GM19099 (cell line): ENCODE results near the gene HSPA9.

Experiments used
- POLR2A ChIP-seq: IDR thresholded peaks from 3 replicates; pipeline ENCODE4 v1.6.1; 2011; ENCODE audit warnings: low read depth; ENCODE audit not compliant: insufficient read length; ENCODE audit errors: extremely low read depth

HSPA9 gene

GRCh38 chr5:138575194-138576015 is at the start of gene HSPA9:
TSS of gene HSPA9 (minus strand) at chr5:138575401. CDS start at chr5:138575318, 83 bp downstream.
- peak; percentile 85 for TF ChIP-seq POLR2A

- TF ChIP-seq POLR2A: no peak
Observed at GRCh38 chr5:138623053-138623452, 47.9 kb upstream of the HSPA9 start.

- no peak for TF ChIP-seq POLR2A
Observed at GRCh38 chr5:138622051-138622450, 46.9 kb upstream of the HSPA9 start.

- no peak for TF ChIP-seq POLR2A
Observed at GRCh38 chr5:138620663-138621224, 45.5 kb upstream of the HSPA9 start.

GRCh38 chr5:138616508-138616907 is 41.3 kb upstream of the HSPA9 start:
- no peak for TF ChIP-seq POLR2A

GRCh38 chr5:138615461-138615860 is 40.3 kb upstream of the HSPA9 start:
- TF ChIP-seq POLR2A: no peak

- TF ChIP-seq POLR2A: no peak
Observed at GRCh38 chr5:138611678-138612218, 36.5 kb upstream of the HSPA9 start.

DNA sequence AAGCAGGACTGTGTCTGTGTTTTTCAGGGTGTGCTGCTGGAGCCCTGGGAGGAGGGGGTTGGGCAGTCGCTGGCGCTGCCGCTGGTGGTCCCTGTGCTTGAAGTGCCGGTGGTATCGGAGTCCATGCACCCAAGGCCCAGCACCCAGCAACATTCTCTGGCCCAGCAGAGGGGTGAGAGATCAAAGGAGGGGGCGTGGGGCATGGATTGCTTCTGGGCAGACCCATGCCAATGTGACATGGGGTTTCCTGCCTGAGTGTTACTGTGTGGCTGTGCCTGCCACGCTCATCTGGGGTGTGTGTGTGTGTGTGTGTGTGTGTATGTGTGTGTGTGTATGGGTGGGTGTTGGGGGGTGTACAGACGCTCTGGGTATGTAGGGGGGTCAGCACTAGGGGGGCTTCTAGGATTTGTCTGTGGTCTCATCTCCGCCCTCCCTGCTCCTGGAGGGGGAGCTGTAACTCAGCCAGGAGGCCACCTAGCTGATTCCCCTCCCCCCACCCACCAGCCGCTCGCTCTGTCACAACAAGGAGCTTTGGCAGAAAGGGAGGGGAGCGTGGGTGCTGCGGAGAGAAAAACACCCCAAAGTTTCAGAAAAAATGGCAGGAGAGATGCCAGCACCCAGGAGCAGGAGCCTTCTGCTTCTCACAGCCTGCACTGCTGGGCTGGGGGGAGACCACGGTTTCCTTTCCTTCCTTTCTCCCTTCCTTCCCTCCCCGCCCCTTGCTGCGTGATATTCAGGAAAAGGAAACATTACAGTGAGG is 35.9 kb upstream of the HSPA9 start:
- no peak for TF ChIP-seq POLR2A

DNA sequence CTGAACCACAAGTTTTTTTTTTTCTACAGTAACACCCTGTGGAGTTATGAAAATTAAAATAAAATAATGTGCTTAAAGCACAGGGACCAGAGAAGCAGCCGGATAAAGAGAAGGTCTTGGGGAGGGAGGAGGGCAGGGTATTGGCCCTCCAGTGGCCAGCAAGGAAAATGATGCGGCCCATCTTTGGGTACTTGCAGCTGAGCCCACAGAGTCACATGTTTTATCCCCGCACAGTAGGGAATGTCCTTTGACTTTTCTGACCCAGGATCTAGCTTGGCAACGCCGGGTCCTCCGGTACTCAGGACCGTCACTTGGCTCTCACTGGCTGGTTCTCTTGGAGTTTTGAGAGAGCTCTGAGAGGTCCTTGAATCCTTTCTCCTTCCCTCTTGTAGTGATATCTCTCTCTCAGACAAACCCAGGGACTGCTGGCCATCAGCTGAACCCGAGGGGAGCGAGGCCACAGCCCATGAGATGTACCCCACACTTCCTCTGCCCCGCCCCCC is 35.3 kb upstream of the HSPA9 start:
- no peak for TF ChIP-seq POLR2A

- no peak for TF ChIP-seq POLR2A
Observed at GRCh38 chr5:138606378-138607064, 31.3 kb upstream of the HSPA9 start.

- TF ChIP-seq POLR2A: no peak
Observed at GRCh38 chr5:138605254-138605972, 30.2 kb upstream of the HSPA9 start.

GRCh38 chr5:138604176-138604785 is 29.1 kb upstream of the HSPA9 start:
- no peak for TF ChIP-seq POLR2A

GRCh38 chr5:138603249-138603920 is 28.2 kb upstream of the HSPA9 start:
- no peak for TF ChIP-seq POLR2A
